GM13976 (cell line): Measurements from ENCODE around the gene DSCAM.

Experiments
- DNase-seq: peaks from one replicate; pipeline ENCODE4 v3.0.0; 2012; ENCODE audit warnings: low spot score
- CTCF ChIP-seq: IDR thresholded peaks from 2 replicates; pipeline ENCODE4 v1.5.1; 2012; ENCODE audit warnings: borderline replicate concordance, mild to moderate bottlenecking; ENCODE audit not compliant: insufficient read depth; ENCODE audit errors: extremely low read depth, missing control alignments, control extremely low read depth
- in situ Hi-C: fragments of 300-500 bp; cut with MboI; formaldehyde crosslinking; loops from one replicate; pipeline ENCODE4 v1.12.0; 2022; ENCODE audit warnings: low sequenced_read_pairs, mixed read lengths, inconsistent platforms; ENCODE audit not compliant: unreplicated experiment

Gene DSCAM

GRCh38 chr21:40800126-40800525, 46.8 kb downstream of the DSCAM start:
- no peak for TF ChIP-seq CTCF
- DNase-seq = no peak
- in situ Hi-C loops = no loop called here

- no peak for DNase-seq
- in situ Hi-C loops = no loop called here
- no peak for TF ChIP-seq CTCF
Measured at GRCh38 chr21:40797891-40798290, 49.1 kb downstream of the DSCAM start.

DNA sequence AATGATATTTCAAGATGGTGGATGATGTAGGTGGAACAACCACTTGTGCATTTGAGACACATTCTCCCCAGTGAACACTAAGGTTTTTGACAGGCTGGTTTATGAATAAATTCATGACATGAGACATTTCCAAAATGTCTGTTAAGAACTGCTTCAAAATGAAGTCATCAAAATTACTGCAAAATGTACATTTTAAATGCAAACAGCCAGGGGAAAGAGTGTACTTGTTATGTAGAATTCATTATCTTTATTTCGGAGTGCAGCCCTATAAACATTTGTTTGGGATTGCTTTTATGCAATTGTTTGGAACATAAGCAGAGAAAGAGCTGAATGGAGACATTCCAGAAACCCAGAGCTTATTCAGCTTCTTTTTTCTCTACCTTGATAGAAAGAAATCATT, 49.5 kb downstream of the DSCAM start:
- no peak for DNase-seq
- in situ Hi-C loops = no loop called here

DNA sequence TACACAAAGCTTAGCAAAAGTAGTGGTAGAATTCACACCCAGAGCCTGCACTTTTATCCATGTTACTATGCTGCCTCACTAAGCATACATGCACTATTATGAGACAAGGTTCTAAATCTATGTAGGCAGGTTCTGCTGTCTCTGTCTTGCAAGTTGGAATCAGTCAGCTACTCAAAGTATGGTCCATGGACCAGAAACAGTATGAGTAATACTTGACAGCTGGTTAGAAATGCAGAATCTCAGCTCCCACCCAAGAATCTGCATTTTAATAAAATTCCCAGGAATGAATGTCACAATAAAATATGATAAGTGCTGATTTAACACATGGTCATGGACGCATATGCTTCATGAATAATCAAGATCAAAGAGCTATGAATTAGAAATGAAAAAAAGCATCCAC, 50.5 kb downstream of the DSCAM start:
- TF ChIP-seq CTCF = no peak
- in situ Hi-C loops = no loop called here
- DNase-seq = no peak

More for the DNA sequence above, 49.5 kb downstream of the DSCAM start:
- no peak for TF ChIP-seq CTCF

DNA sequence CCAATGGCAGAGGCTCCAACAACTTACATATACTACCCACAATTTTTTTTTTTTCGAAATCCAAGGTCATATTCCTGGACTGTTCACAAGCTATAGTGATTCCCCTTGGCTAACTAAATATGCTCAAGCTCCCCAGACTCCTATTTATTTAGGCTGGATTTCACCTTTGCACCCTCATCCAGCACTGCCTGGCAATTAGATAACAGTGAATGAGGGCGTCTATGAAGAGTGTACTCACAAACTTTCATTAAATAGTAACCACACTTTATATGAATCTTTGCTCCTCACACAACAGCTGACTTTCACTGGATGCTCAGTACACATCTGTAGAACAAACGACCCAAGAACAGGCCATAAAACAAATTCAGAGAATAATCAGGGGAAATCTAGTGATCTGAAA, 51.6 kb downstream of the DSCAM start:
- no peak for DNase-seq
- no peak for TF ChIP-seq CTCF
- in situ Hi-C loops = no loop called here

DNA sequence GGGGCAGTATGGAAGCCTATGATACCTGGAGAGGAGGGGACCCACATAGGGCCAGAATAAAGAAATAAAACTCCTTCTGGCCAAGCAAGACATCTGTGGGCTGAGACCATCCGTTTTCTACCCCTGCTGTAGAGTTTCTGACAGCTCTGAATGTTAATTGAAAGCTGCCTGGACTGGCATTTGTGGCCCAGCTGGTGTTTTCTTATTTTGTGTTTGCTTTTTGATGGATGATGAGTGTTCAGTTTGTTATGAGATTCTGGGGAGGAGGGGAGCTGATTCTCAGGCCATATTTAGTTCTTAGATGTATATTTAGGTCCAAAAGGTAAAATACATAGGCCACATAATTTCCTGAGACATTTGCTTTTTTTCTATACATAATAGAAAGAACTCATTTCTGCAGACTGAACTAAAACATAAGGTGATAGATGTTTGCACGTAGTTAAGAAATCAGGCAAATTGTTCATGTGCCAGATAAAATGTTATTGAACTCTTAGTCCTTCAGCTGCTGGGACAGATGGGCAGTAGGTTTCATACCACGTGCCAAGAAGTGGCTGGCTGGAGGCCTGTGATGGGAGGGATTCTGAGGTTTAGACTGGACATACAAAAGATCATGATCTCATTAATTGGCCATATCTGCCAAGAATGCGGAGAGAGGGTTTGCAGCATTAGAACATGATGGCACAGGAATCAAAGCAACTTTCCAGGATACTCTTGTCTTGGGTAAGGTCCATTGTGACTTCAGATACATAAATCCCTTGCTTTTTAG, 54.1 kb downstream of the DSCAM start:
- no peak for TF ChIP-seq CTCF
- no peak for DNase-seq
- in situ Hi-C loops = no loop called here
